Muscle of leg (tissue), 16 donors: Measurements from ENCODE around the gene RPP40. TPM values are rescaled to one million over a fixed set of nuclear protein-coding genes. Genes with fewer than 3 reads are reported as not detected.

Source experiments
- DNase-seq: peaks from one replicate; pipeline ENCODE4 v3.0.0; 2013
- H3K27ac ChIP-seq: one replicate; pipeline ENCODE4 v1.5.1; 2013; ENCODE audit warnings: mild to moderate bottlenecking, low read length, control low read depth
- H3K27me3 ChIP-seq: one replicate; pipeline ENCODE4 v1.6.1; 2013; ENCODE audit warnings: low read length; ENCODE audit not compliant: control insufficient read depth, insufficient read depth
- H3K36me3 ChIP-seq: one replicate; pipeline ENCODE4 v1.6.1; 2013; ENCODE audit warnings: low read length; ENCODE audit not compliant: control insufficient read depth, insufficient read depth
- H3K4me1 ChIP-seq: one replicate; pipeline ENCODE4 v1.6.1; 2013; ENCODE audit warnings: low read length; ENCODE audit not compliant: control insufficient read depth, insufficient read depth
- H3K4me3 ChIP-seq: one replicate; pipeline ENCODE4 v1.5.1; 2013; ENCODE audit warnings: low read length, control low read depth
- H3K9me3 ChIP-seq: replicated peaks from 2 replicates; pipeline ENCODE4 v1.6.1; 2013; ENCODE audit warnings: low read depth, low read length; ENCODE audit not compliant: control insufficient read depth
- WGBS: methylation state at CpG from one replicate; pipeline ENCODE4 v1.1.5; 2013; ENCODE audit warnings: missing lambda C conversion rate; ENCODE audit not compliant: insufficient coverage; 5-methylcytosine and 5-hydroxymethylcytosine counted together
- long read RNA-seq, 11 donors: transcript quantifications; one replicate each; lab custom pipeline, GENCODE V29; 2026
- polyA plus RNA-seq, 8 donors: library from polyadenylated mRNA; unstranded; fragments of 120-200 nt; gene quantifications; one replicate each; pipeline versions ENCODE4 v1.2.1 to v1.2.3, GENCODE V29; 2013; ENCODE audit warnings: inconsistent platforms in 1 of 8, low replicate concordance in 1 of 8; ENCODE audit not compliant: insufficient read length in 8 of 8, insufficient read depth in 1 of 8
- total RNA-seq: library from RNA; stranded (reverse); fragments of 120-200 nt; gene quantifications from one replicate; pipeline ENCODE4 v1.2.4, GENCODE V29; 2013

The RPP40 gene, protein sequence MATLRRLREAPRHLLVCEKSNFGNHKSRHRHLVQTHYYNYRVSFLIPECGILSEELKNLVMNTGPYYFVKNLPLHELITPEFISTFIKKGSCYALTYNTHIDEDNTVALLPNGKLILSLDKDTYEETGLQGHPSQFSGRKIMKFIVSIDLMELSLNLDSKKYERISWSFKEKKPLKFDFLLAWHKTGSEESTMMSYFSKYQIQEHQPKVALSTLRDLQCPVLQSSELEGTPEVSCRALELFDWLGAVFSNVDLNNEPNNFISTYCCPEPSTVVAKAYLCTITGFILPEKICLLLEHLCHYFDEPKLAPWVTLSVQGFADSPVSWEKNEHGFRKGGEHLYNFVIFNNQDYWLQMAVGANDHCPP
- total RNA-seq (14.9 TPM), polyA plus RNA-seq (10 to 100 TPM in 7 of 8 donors, 1 to 10 TPM in 1; 10.0 to 17.2 (median 13.1) TPM)
- long read RNA-seq, donor 1, partial matches to known transcripts = 0 of 2 reads
- long read RNA-seq, donor 1, other reads (novel, unspliced or antisense) = 0 of 2 reads
- long read RNA-seq, donor 2, partial matches to known transcripts = 0 of 2 reads
- long read RNA-seq, donor 2, other reads (novel, unspliced or antisense) = 0 of 2 reads
- long read RNA-seq, donor 3, transcript RPP40-202 (8 exons, 1,483 nt) = major isoform, 5 of 5 reads
- long read RNA-seq, donor 3, partial matches to known transcripts = 0 of 5 reads
- long read RNA-seq, donor 3, other reads (novel, unspliced or antisense) = 0 of 5 reads
- long read RNA-seq, donor 4, partial matches to known transcripts = 0 of 1 reads
- long read RNA-seq, donor 4, other reads (novel, unspliced or antisense) = 0 of 1 reads
- long read RNA-seq, donor 5, transcript RPP40-202 (8 exons, 1,483 nt) = major isoform, 9 of 11 reads
- long read RNA-seq, donor 5, partial matches to known transcripts = 0 of 11 reads
- long read RNA-seq, donor 5, other reads (novel, unspliced or antisense) = 0 of 11 reads
- long read RNA-seq, donor 6, transcript RPP40-202 (8 exons, 1,483 nt) = major isoform, 11 of 16 reads
- long read RNA-seq, donor 6, partial matches to known transcripts = 0 of 16 reads
- long read RNA-seq, donor 6, other reads (novel, unspliced or antisense) = 0 of 16 reads
- long read RNA-seq, donor 7, partial matches to known transcripts = 0 of 4 reads
- long read RNA-seq, donor 7, other reads (novel, unspliced or antisense) = 0 of 4 reads
- long read RNA-seq, donor 8, transcript RPP40-202 (8 exons, 1,483 nt) = major isoform, 5 of 9 reads
- long read RNA-seq, donor 8, partial matches to known transcripts = 0 of 9 reads
- long read RNA-seq, donor 8, other reads (novel, unspliced or antisense) = 0 of 9 reads
- long read RNA-seq, donor 9, partial matches to known transcripts = 0 of 2 reads
- long read RNA-seq, donor 9, other reads (novel, unspliced or antisense) = 0 of 2 reads
- long read RNA-seq, donor 10, partial matches to known transcripts = 0 of 8 reads
- long read RNA-seq, donor 10, other reads (novel, unspliced or antisense) = 0 of 8 reads
- long read RNA-seq, donor 11, partial matches to known transcripts = 0 of 6 reads
- long read RNA-seq, donor 11, other reads (novel, unspliced or antisense) = 0 of 6 reads

DNA sequence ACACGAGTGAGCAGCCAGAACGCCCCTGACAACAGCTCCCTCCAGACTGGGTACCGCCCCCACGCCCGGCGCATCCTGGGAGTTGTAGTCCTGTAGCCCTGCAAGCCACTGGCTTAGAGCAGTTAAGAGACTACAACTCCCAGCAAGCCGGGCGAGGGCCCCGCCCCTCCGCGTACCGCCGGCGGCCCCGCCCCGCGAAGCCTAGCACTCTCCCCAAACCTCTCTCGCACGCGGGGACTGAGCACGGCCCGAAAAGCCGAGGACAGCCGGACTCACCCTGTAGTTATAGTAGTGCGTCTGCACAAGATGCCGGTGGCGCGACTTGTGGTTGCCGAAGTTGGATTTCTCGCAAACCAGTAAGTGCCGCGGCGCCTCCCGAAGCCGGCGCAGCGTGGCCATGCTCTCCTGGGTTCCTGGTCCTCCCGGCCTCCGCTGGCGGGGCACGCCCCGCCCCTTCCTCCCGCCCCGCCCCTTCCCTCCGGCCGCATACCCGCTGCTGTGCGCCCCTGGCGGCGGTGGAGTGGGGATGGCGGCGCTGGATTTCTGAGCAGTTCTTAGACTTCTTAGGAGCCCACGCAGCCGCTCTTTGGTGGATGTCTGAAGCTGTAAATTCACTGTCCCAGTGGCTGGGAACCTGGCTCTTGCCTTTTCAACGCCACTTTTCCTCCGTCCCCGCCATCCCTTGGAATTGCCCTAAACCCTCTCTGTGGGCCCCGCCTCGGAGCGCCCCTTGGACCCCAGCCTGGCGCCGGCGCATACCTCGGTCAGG is at the start of gene RPP40:
RPP40 (minus strand) TSS at position 434 of the 769 bp plus-strand sequence; CDS start at position 399, 35 bp downstream.
- Histone ChIP-seq H3K9me3 (no peaks in the 10 kb centered on the region), H3K4me3 (peak within 1 kb of the TSS; percentile 79), H3K27me3 (no peaks in the 10 kb centered on the region), H3K36me3 (peaks cover 14% of the 10 kb centered on the region), H3K27ac (peak within 1 kb of the TSS; percentile 97), H3K4me1 (peaks cover 10% of the 10 kb centered on the region)
- DNase-seq = peak; percentile 99
- 0% methylated on average over 33 of the region's 64 CpGs for WGBS

DNA sequence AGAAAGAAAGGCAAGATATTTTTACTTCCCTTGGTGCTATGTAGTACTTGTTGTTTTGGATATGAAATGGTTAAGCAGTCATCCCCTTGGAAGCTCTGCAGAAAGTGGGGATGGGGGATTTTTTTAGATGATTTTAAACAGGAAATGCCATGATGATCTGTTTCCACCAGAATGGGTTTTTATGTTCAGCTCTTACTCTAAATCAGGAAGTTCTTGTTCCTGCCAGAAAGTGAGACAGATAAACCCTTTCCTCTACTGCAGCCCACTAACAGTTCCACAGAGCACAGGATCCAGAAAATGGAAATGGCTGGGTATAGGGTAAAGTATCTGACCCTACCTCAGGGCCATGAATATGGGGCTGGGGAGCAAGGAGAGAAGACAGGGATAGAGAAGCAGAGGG is 49.2 kb upstream of the RPP40 start:
- H3K27me3 ChIP-seq = no peaks in the 10 kb centered on the region
- H3K4me1 ChIP-seq = peaks cover 11% of the 10 kb centered on the region
- peak; percentile 66 for DNase-seq
- peaks cover 28% of the 10 kb centered on the region for H3K9me3 ChIP-seq
- H3K4me3 ChIP-seq = no peak overlapping the region
- H3K36me3 ChIP-seq = no peaks in the 10 kb centered on the region
- peak overlapping the region; percentile 81 for H3K27ac ChIP-seq

DNA sequence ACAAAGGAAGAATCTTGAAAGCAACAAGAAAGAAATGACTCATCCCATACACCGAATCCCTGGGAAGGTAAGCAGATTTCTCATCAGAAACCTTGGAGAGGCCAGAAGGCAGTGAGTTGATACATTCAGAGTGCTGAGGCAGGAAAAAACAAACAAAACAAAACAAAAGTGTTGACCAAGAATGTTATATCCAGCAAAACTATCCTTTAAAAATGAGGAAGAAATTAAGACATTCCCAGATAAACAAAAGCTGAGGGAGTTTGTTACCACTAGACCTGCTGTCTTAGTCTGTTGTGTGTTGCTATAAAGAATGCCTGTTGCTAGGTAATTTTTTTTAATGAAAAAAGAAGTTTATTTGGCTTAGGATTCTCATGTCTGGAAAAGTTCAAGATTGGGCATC is 47.6 kb upstream of the RPP40 start:
- peaks cover 11% of the 10 kb centered on the region for H3K4me1 ChIP-seq
- WGBS = no CpG with 5 or more reads among the region's 1 CpG
- no peak overlapping the region for H3K27ac ChIP-seq
- no peaks in the 10 kb centered on the region for H3K36me3 ChIP-seq
- DNase-seq = no peak
- H3K9me3 ChIP-seq = peaks cover 28% of the 10 kb centered on the region
- no peaks in the 10 kb centered on the region for H3K27me3 ChIP-seq
- H3K4me3 ChIP-seq = no peak overlapping the region

DNA sequence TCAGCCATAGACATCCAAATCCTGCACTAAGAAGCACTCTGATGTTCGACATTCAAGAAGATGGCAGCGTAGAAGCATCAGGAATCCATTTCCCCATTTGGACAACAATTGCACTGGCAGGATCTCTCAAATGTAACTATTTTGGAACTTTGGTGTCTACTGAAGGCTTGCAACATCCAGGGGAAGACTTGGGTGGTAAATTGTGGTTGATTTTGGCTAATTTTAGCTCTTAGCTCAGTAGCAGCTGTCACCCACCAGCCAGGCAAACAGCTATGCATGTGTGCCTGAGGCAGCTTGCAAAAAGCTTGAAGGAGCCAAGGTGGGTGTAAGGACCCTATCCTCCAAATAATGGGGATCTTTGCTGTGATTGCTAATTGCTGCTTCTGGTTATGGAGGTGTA is 46.2 kb upstream of the RPP40 start:
- no peaks in the 10 kb centered on the region for H3K27me3 ChIP-seq
- H3K36me3 ChIP-seq = no peaks in the 10 kb centered on the region
- H3K4me1 ChIP-seq = peaks cover 18% of the 10 kb centered on the region
- DNase-seq = no peak
- peaks cover 28% of the 10 kb centered on the region for H3K9me3 ChIP-seq
- H3K27ac ChIP-seq = no peak overlapping the region
- WGBS = no CpG with 5 or more reads among the region's 2 CpGs
- H3K4me3 ChIP-seq = no peak overlapping the region

DNA sequence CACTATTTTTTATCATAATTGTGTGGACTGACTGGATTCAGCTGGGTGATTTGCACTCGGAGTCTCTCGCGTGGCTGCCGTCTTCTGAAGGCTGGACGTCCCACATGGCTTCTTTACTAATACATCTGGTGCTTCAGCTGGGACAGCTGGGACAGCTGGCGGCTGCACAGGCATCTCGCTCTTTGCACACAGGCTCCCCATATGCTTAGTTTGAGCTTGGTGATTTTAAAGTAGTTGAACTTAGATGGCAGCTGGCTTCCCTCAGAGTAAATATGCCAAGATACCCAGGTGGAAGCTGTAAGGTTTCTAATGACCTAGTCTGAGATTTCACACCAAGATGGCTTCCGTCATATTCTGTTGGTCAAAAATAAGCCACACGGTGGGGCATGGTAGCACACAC is 42.6 kb upstream of the RPP40 start:
- WGBS = 64% methylated on average over 7 of the region's 9 CpGs
- peak; percentile 65 for DNase-seq

DNA sequence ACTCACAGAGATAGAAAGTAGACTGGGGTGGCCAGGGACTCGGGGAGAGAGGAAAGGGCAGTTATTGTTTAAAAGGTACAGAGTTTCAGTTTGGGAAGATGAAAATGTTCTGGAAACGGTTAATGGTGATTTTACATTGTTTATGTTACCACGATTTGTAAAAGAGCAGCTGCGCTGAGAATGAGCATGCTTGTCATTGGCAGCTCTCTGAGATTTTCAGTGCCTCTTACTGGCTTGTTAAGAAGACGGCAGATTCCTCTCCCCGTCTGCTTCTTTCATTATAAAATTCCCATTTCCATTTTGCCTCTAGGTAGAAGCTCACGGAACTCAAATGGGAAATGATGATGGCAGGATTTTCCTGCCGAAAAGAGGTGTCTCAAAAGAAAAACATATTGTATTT is 41.6 kb upstream of the RPP40 start:
- Histone ChIP-seq H3K27me3 (no peaks in the 10 kb centered on the region), H3K4me3 (no peak overlapping the region), H3K27ac (peak overlapping the region; percentile 59), H3K36me3 (no peaks in the 10 kb centered on the region), H3K9me3 (peaks cover 17% of the 10 kb centered on the region), H3K4me1 (peaks cover 7% of the 10 kb centered on the region)
- DNase-seq = peak; percentile 68
- 14% methylated on average over 3 of the region's 8 CpGs for WGBS

More for the DNA sequence above, 42.6 kb upstream of the RPP40 start:
- Histone ChIP-seq H3K4me1 (peaks cover 7% of the 10 kb centered on the region), H3K4me3 (no peak overlapping the region), H3K27me3 (no peaks in the 10 kb centered on the region), H3K9me3 (peaks cover 24% of the 10 kb centered on the region), H3K36me3 (no peaks in the 10 kb centered on the region), H3K27ac (no peak overlapping the region)

DNA sequence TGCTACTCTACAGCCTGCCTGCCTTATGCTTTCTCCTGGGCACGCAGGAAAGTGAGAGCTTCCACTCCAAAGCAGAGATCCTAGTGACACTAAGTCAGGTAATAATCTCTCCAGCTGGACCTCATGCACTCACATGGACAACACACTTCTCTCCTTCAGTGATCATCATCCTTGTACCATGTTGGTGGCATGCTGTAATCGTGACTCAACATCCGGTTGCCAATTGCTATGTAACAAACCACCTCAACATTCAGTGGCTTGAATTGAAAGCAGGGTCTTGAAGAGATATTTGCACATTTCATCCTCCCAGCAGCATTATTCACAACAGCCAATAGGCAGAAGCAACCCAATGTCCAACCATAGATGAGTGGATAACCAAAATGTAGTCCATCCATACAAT is 41.0 kb upstream of the RPP40 start:
- Histone ChIP-seq H3K9me3 (peaks cover 12% of the 10 kb centered on the region), H3K27ac (no peak overlapping the region), H3K4me1 (peaks cover 7% of the 10 kb centered on the region), H3K36me3 (no peaks in the 10 kb centered on the region), H3K4me3 (no peak overlapping the region), H3K27me3 (no peaks in the 10 kb centered on the region)
- no peak for DNase-seq
- no CpG with 5 or more reads among the region's 3 CpGs for WGBS

DNA sequence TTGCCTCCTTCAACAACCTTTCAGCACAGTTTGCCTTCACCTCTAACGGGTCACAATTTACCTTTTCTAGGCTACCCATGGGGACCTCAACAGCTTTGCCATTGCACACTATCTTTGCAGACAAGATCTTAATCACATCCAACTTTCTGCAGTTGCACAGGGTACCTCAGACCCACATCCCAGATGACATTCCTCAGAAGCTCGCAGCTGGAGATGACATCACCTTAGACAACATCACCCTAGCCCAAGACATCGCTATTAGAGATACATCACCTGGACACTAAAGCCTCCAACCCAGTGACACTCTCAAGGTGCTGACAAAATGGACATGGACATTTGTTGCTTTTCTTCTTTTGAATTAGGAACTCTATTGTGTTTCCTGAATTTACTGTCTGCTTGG is 38.6 kb upstream of the RPP40 start:
- H3K4me3 ChIP-seq = no peak overlapping the region
- WGBS = 59% methylated on average over 1 of the region's 3 CpGs
- DNase-seq = no peak

DNA sequence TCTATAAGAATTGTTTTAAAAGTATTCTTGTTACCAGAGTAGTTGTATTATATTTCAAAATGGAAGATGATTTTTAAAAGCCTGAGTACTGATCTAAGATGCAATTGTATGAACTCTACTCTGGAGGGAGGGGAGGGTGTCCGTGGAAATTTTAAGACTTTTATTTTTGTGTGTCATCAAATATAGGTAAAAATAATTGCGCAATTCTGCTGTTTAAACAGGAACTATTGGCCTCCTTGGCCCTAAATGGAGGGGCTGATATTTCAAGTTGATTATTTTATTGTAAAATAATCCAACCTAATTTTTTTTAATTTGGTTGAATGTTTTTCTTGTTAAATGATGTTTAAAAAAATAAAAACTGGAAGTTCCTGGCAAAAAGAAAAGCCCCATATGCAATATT is 38.1 kb upstream of the RPP40 start:
- no peak for DNase-seq
- H3K4me1 ChIP-seq = peaks cover 7% of the 10 kb centered on the region
- no peaks in the 10 kb centered on the region for H3K36me3 ChIP-seq
- no CpG with 5 or more reads among the region's 2 CpGs for WGBS
- H3K27me3 ChIP-seq = no peaks in the 10 kb centered on the region
- H3K9me3 ChIP-seq = no peaks in the 10 kb centered on the region
- H3K4me3 ChIP-seq = no peak overlapping the region
- H3K27ac ChIP-seq = no peak overlapping the region

More for the DNA sequence above, 38.6 kb upstream of the RPP40 start:
- Histone ChIP-seq H3K27me3 (no peaks in the 10 kb centered on the region), H3K36me3 (no peaks in the 10 kb centered on the region), H3K9me3 (no peaks in the 10 kb centered on the region), H3K27ac (no peak overlapping the region), H3K4me1 (peaks cover 7% of the 10 kb centered on the region)
